Fibroblast of peridontal ligament (primary cell): ENCODE measurements around the gene FXYD7.
A peak's percentile ranks its signal among the peaks of the same experiment; 100 is the strongest.
"Not testable (repeated sequence)": the region's sequence is repeated elsewhere in the genome, so short reads cannot be mapped to it uniquely, and the experiment has no call there.

ENCODE experiments used
- DNase-seq: peaks from one replicate; pipeline ENCODE4 v3.0.0-alpha.2; 2010; ENCODE audit errors: extremely low read depth

The FXYD7 gene

GRCh38 chr19:35165200-35166058 is 22.4 kb downstream of the FXYD7 start:
- no peak for DNase-seq

DNA sequence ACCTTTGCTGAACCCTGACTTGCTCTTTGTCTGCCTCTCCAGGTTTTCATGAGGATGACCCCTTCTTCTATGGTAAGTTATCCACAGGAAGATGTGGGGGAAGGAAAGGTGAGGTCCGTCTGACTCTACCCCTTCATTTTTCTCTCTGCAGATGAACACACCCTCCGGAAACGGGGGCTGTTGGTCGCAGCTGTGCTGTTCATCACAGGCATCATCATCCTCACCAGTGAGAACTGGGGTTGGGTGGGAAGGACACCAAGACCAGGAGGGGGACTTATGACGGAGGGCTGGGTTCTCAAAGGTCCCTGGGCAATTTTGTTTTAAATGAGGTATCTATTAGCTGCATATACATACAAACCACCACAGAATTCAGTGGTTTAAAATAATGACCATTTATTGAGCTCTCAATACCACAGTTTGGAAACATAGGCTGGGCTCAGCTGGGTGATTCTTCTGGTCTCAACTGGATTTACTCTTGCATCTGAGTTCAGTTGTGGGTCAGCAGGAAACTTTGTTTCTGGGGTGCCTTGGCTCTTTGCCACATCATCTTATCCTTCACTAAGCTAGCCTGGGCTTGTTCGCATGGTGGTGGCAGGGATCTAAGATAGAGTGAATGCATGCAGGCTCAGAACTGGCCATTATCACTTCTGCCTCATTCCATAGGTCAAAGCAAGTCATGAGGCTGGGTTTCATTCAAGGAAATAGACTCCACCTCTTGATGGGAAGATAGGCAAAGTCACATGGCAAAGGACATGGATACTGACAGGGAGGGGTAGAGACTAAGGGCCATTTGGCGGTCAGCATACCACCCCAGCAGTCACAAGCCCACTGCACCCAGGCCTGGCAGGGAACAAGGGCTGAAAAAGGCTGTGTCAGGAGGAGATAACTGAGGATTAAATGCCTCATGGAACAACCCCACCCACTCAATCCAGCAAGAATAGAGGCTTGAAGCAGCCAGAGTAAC is 23.3 kb downstream of the FXYD7 start:
- DNase-seq, result no peak

DNA sequence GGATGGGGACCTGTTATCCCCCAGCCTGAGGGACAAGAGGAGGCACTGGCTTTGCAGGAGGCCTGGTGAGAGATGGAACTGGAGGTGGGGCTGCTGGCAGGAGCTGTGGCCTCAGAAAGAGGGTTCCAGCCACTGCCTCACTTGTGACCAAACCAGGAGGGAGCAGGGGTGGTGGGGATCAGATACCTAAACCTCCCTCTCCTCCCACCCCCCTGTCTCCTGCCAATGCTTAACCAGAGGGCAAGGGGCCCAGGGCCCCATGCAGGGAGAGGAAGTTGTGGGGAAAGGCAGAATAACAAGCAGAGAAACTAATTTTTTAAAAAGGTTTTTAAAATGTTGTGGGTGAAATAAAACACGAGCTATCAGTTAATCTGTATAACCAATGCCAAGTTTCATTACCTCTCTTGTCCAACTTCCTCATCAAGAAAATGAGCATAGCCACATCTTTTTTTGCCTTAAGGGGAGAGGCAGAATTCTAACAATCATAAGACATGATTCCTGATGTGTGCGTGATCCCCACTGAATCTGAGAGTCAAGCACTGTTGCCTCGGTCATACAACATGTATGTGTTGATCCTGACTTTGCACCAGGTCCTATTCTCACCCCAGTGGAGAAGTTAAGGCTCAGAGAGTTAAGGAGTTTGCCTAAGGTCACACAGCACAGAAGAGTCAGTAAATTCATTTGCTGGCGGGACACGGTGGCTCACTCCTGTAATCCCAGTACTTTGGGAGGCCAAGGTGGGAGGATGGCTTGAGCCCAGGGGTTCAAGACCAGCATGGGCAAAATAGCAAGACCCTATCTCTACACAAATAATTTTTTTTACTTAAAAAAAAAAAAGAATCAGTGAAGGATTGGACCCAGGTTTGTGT is 24.4 kb downstream of the FXYD7 start:
- DNase-seq, result no peak

GRCh38 chr19:35168196-35168595 is 25.1 kb downstream of the FXYD7 start:
- DNase-seq, result no peak

- DNase-seq, result no peak
Measured at GRCh38 chr19:35169221-35169995, 26.4 kb downstream of the FXYD7 start.

- DNase-seq, result no peak
Measured at GRCh38 chr19:35170359-35171061, 27.5 kb downstream of the FXYD7 start.

DNA sequence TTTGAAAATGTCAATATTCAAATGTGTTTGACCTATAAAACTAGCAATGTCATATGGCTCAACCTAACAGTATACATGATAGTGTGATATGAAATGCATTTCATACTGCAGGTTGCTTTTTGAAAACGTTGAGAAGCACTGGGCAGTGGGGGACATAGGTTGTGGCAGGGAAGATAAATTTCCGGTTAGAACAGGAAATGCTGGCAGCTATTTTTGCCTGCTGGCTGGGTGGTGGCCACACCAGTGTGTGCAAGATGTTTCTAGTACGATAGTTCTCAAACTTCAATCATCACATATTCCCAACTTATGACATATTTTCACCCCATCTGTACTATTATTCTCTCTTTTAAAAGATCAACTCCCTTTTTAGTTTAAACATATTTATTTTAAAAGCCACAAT is 28.7 kb downstream of the FXYD7 start:
- no peak for DNase-seq

- no peak for DNase-seq
Measured at GRCh38 chr19:35174226-35174625, 31.2 kb downstream of the FXYD7 start.

- no peak for DNase-seq
Measured at GRCh38 chr19:35176181-35176570, 33.1 kb downstream of the FXYD7 start.

GRCh38 chr19:35177377-35178274 is 34.6 kb downstream of the FXYD7 start:
- no peak for DNase-seq

DNA sequence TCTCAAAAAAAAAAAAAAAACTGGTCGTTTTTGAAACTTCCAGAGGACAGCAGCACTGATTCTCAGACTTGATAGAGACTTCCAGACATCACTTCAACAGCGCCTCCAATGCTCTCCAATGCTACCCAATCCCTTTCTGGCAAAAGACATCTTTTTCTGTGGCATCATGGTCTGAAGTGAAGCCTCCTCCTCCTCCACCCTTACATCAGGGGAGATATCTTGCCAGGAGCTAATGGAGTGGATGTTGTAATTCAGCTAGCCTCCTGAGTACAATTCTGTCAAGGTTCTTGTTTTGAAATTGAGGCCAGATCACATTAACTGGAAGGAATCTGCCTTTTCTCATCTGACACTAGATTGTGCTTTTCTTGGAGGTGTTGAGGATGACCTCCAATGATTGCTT is 35.6 kb downstream of the FXYD7 start:
- DNase-seq, result no peak

DNA sequence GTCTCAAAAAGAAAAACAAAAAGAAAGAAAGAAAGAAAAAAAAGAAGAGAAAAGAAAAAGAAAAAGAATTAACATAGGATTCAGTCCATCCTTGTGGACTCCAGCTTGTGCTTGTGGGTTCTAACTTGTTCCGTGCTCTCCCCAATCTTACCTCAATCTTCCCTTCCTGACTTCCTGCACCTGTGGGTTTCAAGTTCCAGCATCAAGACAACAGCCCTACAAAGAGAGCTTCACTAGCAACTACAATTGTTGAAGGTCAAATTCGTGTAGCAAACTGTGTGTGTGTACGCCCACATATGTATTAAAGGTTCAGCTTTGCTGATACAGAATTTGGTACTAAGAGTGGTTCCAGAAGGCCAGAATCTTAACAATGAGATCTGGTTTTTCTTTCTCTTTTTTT is 36.8 kb downstream of the FXYD7 start:
- DNase-seq, result no peak

DNA sequence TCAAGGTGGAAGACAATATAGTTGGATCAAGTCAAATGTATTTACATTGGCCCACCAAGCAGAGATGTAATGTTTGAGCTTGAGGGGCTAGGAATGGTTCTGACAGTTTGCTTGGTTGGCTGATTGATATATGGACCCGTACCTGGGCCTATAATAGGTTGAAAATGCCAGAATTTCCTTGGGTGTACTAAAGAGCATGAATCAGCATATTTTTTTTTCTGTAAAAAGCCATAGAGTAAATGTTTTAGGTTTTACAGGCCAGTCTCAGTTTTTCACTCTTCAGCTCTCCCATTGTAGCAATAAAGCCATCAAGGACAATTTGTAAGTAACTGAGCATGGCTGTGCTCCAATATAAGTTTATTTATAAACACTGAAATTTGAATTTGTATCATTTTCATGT is 38.3 kb downstream of the FXYD7 start:
- DNase-seq, result no peak

- no peak for DNase-seq
Measured at GRCh38 chr19:35184267-35184666, 41.2 kb downstream of the FXYD7 start.

GRCh38 chr19:35184884-35185283 is 41.8 kb downstream of the FXYD7 start:
- no peak for DNase-seq

DNA sequence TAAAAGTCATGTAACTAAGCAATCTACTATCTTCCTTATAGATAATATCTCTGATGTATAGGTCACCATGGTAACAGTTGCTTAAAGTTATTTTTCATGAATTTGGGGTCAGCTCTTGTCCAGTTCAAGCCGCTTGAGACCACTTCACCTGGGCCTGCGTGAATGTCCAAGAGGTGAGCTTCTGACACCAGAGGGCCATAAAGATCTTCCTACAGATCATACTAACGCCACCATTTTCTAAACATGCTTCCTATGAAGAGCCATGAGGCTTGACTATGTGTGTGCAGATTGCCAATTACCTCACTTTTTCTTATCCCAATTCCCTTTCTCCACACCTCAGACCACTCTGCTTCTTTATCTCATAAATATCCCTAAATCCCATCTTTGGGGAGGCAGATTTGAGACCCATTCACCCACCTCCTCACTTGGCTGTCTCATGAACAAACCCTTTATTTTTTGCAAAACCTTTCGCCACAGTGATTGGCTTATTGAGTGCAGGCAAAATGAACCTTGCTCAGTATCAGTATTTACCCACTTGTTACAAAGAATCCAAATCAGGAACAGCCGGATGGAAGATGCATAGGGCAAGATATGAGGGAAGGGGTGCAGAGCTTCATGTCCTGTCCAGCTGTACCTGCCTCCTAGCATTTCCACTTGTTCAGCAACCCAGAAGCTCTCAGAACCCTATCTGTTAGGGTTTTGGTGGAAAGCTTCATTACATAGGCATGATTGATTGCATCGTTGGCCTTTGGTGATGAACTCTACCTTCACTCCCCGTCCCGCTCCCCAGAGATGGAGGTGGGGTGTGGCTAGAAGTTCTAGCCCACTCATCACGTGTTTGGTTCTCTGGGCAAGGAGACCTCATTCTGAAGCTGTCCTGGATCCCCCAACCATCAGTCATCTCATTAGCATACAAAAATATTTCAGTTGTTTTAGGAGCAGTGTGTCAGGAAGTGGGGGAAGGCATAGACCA is 51.2 kb downstream of the FXYD7 start:
- no peak for DNase-seq

DNA sequence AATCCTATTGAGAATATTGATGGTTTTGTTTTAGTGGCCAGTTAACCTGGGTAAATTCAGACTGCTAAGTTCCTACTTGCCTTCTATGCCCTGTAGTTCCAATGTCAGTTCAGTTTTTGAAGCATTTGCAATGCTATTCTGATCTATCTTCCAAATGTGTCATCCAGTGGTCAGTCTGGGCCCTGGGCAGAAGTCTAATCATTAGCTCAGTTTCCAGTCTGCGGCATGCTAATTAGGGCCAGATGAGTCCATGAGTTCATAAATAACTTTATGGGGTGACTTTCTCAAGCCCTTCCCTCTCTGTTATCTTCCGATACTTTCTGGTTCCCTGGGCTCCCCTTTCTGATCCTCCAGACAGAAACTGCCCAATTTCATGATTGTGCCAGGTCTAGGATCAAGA is 52.8 kb downstream of the FXYD7 start:
- DNase-seq, result peak; percentile 24

DNA sequence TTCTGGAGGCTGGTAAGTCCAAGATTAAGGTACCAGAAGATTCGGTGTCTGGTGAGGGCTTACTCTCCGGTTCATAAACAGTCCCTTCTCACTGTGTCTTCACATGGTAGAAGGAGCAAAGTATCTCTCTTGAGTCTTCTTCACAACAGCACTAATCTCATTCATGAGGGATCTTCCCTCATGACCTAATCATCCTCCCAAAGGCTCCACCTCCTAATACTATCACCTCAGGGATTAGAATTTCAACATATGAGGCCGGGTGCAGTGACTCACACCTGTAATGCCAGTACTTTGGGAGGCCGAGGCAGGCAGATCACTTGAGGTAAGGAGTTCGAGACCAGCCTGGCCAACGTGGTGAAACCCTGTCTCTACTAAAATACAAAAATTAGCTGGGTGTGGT is 53.8 kb downstream of the FXYD7 start:
- not testable (repeated sequence) for DNase-seq
